Breast epithelium (tissue), 4 donors: ENCODE data around the gene SLC27A5. TPM values are rescaled to one million over a fixed set of nuclear protein-coding genes. Genes with fewer than 3 reads are reported as not detected.

ENCODE experiments used
- DNase-seq, 2 donors: peaks; one replicate each; pipeline ENCODE4 v3.0.0-alpha.2; 2019; ENCODE audit warnings: low spot score in 2 of 2
- H3K27ac ChIP-seq, 2 donors: fragments of 200-600 bp; sonication (generic) in 1 of 2; one replicate each; pipeline ENCODE4 v1.5.1; 2016 to 2019; ENCODE audit warnings: mild to moderate bottlenecking in 1 of 2
- H3K27me3 ChIP-seq, 2 donors: fragments of 200-600 bp; sonication (generic) in 1 of 2; one replicate each; pipeline versions ENCODE4 v1.5.1 to v1.6.0; 2017 to 2019; ENCODE audit warnings: control low read depth in 1 of 2, mild to moderate bottlenecking in 1 of 2
- H3K36me3 ChIP-seq: fragments of 200-600 bp; one replicate; pipeline ENCODE4 v1.5.1; 2019
- H3K4me1 ChIP-seq, 2 donors: fragments of 200-600 bp; sonication (generic); one replicate each; pipeline ENCODE4 v1.5.1; 2016 to 2019; ENCODE audit warnings: control low read depth in 1 of 2
- H3K4me3 ChIP-seq, 3 donors: fragments of 200-600 bp; sonication (generic); 1 replicate in 2 of 3; 2 replicates in 1 of 3; pipeline ENCODE4 v1.5.1; 2016 to 2019; ENCODE audit warnings: mild to moderate bottlenecking in 3 of 3, moderate library complexity in 2 of 3
- H3K9me3 ChIP-seq, 2 donors: fragments of 200-600 bp; sonication (generic) in 1 of 2; one replicate each; pipeline ENCODE4 v1.5.1; 2016 to 2019; ENCODE audit warnings: control low read depth in 1 of 2
- POLR2A ChIP-seq: fragments of 450-650 bp; IDR thresholded peaks from one replicate; pipeline ENCODE4 v1.6.1; 2016; ENCODE audit warnings: antibody characterized with exemption, mild to moderate bottlenecking, moderate library complexity
- POLR2AphosphoS5 ChIP-seq, 3 donors: sonication (generic); formaldehyde crosslinking; IDR thresholded peaks; one replicate each; pipeline ENCODE4 v1.6.1; 2017; ENCODE audit warnings: antibody characterized with exemption in 3 of 3
- intact Hi-C: fragments of 100-400 bp; cut with DNase I; formaldehyde crosslinking; loops from one replicate; pipeline ENCODE4 v1.15.1; 2023; ENCODE audit warnings: low total_unique reads
- total RNA-seq, 3 donors: library from RNA; depleted of rRNA; stranded (reverse); fragments of >200 nt; gene quantifications; one replicate each; pipeline ENCODE4 v1.1.0, GENCODE V29; 2016
- TF ChIP-seq, protein P1 (sequence below), 3 donors: fragments of 450-650 bp; IDR thresholded peaks; one replicate each; pipeline ENCODE4 v1.5.1; 2016 to 2017; ENCODE audit warnings: antibody characterized with exemption in 3 of 3, mild to moderate bottlenecking in 3 of 3, moderate library complexity in 3 of 3

The SLC27A5 gene
- total RNA-seq, 3 donors from 2014 or later: 4.7 to 18.0 (median 10.7) TPM

DNA sequence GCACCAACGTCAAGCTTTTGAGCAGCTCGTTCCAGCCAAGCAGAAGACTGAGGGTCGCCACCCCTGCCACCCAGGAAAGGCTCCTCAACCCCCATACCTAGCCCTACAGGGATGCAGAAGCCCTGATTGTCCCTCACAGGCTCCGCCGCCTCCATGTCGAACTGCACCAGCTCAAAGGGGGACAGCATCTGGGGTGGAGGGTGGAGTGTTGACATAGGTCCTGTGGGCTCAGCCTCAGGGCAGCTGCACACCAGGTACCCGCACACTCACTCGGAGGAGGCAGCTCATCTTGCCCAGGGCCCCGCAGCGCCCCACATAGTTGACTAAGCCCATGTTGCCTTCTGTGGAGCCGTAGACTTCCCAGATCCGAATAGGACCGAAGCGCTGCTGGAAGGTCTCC lies 11.6 kb downstream of the SLC27A5 start:
- no peaks in the 10 kb centered on the region for H3K27me3 ChIP-seq
- no peaks in the 10 kb centered on the region for H3K9me3 ChIP-seq
- no peaks in the 10 kb centered on the region for H3K36me3 ChIP-seq
- no peak overlapping the region for H3K27ac ChIP-seq
- TF ChIP-seq, protein P1, sequence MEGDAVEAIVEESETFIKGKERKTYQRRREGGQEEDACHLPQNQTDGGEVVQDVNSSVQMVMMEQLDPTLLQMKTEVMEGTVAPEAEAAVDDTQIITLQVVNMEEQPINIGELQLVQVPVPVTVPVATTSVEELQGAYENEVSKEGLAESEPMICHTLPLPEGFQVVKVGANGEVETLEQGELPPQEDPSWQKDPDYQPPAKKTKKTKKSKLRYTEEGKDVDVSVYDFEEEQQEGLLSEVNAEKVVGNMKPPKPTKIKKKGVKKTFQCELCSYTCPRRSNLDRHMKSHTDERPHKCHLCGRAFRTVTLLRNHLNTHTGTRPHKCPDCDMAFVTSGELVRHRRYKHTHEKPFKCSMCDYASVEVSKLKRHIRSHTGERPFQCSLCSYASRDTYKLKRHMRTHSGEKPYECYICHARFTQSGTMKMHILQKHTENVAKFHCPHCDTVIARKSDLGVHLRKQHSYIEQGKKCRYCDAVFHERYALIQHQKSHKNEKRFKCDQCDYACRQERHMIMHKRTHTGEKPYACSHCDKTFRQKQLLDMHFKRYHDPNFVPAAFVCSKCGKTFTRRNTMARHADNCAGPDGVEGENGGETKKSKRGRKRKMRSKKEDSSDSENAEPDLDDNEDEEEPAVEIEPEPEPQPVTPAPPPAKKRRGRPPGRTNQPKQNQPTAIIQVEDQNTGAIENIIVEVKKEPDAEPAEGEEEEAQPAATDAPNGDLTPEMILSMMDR (IDR thresholded peaks at IDR 0.05): no peak
- no peak for TF ChIP-seq POLR2A
- TF ChIP-seq POLR2AphosphoS5 (IDR thresholded peaks at IDR 0.05): no peak
- H3K4me3 ChIP-seq: peak overlapping the region in 2 of 3 donors; percentile 65 to 73
- peaks cover 0 to 6% of the 10 kb centered on the region in 2 donors for H3K4me1 ChIP-seq
- intact Hi-C loops: no loop called here
- DNase-seq: no peak

DNA sequence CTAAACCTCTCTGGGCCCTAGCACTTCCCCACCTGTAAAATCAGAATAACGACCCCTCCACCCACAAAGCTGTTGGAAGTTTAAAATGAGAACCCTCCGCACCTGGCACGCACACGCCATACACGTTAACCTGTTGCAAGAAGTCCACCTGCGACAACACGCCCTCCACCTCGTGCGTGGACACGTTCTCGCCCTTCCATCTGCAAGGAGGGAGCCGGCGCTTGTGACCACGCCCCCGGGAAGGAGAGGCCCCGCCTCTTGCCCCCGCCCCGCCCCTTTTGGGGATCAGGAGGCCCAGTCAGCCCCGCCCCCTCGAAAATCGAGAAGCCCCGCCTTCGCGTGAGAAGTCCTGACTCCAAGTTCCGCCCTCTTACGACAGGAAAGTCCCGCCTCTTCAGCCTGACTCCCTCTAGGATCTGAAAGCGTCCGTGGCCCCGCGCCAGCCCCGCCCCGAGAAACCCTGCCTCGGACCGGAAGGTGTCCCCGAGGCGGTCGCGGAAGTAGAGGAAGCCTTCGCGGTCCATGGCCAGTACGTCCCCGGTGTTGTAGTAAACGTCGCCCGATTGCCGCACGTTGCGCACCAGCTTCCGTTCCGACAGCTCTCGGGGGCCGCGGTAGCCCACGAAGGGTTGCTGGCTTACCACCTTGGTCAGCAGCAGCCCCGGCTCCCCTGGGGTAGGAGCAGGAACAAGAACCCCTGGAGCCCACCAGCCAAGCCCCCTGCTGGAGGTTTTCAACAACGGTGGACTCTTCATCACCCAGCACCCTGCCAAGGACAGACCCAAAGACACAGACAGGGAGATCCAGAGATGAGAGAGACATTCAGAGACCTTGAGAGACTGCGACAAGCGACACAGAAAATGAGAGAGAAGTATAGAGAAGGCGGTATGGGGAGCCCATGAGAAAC lies 12.5 kb downstream of the SLC27A5 start:
- peak overlapping the region; percentile 52 to 73 (median 65) for H3K4me3 ChIP-seq
- H3K4me1 ChIP-seq: peaks cover 0 to 6% of the 10 kb centered on the region in 2 donors
- no peaks in the 10 kb centered on the region for H3K36me3 ChIP-seq
- no peaks in the 10 kb centered on the region for H3K9me3 ChIP-seq
- intact Hi-C loops: loop anchor here (5.0 kb wide), 1 partner anchor 1277 kb away; no protein-coding TSS in a partner anchor
- peak overlapping the region; percentile 88 to 90 for H3K27ac ChIP-seq
- peak; percentile 99 to 100 for DNase-seq
- TF ChIP-seq, protein P1 (IDR thresholded peaks at IDR 0.05): peak; percentile 18 to 38 (median 36)
- TF ChIP-seq POLR2A (peak; percentile 26), POLR2AphosphoS5 (IDR thresholded peaks at IDR 0.05) (peak; percentile 87 to 91 (median 88))
- no peaks in the 10 kb centered on the region for H3K27me3 ChIP-seq

DNA sequence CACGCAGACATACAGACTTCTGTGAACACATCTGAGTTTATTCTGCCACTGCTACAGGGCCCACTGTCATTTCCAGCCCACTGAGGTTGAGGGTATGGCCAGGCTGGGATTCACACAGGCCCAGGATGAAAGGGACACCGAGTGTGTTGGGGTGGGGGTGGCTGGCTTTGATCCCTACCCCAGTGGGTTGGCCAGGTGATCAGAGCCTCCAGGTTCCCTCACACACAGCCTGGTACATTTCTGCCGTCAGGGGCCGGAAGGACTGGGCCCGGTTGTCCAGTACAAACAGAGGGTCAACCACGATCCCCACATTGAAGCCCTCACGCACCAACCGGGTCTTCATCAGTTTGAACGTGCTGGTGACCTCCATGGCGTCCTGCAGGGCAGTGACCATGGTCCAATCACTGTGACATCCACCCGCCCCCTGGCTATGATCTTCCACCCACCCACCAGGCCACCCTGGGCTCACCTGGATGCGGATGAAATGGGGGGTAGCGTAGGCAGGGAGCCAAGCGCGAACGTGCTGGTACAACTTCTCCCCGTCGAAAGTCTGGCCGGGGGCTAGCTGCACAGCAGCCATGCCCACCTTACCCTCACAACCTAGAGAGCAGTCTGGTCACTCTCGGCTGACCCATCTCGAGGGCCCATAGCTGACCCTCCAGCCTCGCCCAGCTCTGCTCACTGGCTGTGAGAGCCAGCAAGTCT lies 13.3 kb downstream of the SLC27A5 start:
- intact Hi-C loops: loop anchor here (5.0 kb wide), 1 partner anchor 1276 kb away; no protein-coding TSS in a partner anchor
- peak overlapping the region; percentile 52 to 73 (median 65) for H3K4me3 ChIP-seq
- no peaks in the 10 kb centered on the region for H3K9me3 ChIP-seq
- no peaks in the 10 kb centered on the region for H3K27me3 ChIP-seq
- peaks cover 0 to 6% of the 10 kb centered on the region in 2 donors for H3K4me1 ChIP-seq
- DNase-seq: no peak
- H3K36me3 ChIP-seq: no peaks in the 10 kb centered on the region
- peak overlapping the region; percentile 88 to 90 for H3K27ac ChIP-seq
- TF ChIP-seq POLR2A (no peak), POLR2AphosphoS5 (IDR thresholded peaks at IDR 0.05) (no peak)
- TF ChIP-seq, protein P1 (IDR thresholded peaks at IDR 0.05): no peak

DNA sequence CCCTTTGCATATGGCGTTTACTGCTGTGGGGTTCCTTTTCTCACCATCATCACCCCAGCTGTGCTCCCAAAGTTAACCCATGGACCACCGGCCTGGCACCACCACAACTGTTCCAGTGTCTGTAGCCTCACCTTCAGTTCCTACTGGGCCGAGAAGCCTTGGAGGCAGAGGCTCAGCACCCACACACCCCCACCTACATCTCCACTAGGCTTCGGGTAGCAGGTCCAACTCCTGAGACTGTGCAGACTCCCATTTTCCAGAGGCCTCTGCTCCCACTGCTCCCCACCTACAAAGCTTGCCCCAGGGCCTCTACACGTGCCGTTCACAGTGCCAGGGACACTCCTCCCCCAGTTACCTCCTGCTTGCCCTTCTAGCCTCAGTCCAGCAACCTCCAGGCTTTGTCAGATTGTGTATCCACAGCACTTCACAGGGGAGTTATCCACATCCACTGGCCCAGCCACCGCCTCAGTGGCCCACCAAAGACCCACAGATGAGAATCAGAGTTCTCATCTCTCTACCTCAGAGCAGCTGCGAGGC lies 14.1 kb downstream of the SLC27A5 start:
- H3K36me3 ChIP-seq: no peaks in the 10 kb centered on the region
- TF ChIP-seq, protein P1 (IDR thresholded peaks at IDR 0.05): no peak
- no peak for TF ChIP-seq POLR2AphosphoS5 (IDR thresholded peaks at IDR 0.05)
- no peak for TF ChIP-seq POLR2A
- H3K4me3 ChIP-seq: peak overlapping the region in 1 of 3 donors; percentile 73
- H3K27me3 ChIP-seq: no peaks in the 10 kb centered on the region
- H3K27ac ChIP-seq: peak overlapping the region in 1 of 2 donors; percentile 25
- DNase-seq: no peak
- intact Hi-C loops: loop anchor here (5.0 kb wide), 1 partner anchor 1275 kb away; no protein-coding TSS in a partner anchor
- peaks cover 0 to 6% of the 10 kb centered on the region in 2 donors for H3K4me1 ChIP-seq
- no peaks in the 10 kb centered on the region for H3K9me3 ChIP-seq
